OCI-LY7 (cell line): ENCODE data around the gene ASPRV1. TPM values are rescaled to one million over a fixed set of nuclear protein-coding genes. Genes with fewer than 3 reads are reported as not detected.

Source experiments
- BruUV-seq: library from RNA; stranded (reverse); fragments of 400-500 nt; replicated peaks from 2 replicates; lab custom pipeline; 2021; lab: Mats Ljungman, UMichigan
- CTCF ChIA-PET: fragments of 300-600 bp; sonication (Branson Sonifier 250); formaldehyde crosslinking; loops from one replicate; lab custom pipeline; 2022; ENCODE audit warnings: antibody characterized with exemption; ENCODE audit not compliant: unreplicated experiment; lab: Charles Lee
- POLR2A ChIA-PET: fragments of 300-600 bp; sonication (Branson Sonifier 250); formaldehyde crosslinking; loops from one replicate; lab custom pipeline; 2022; ENCODE audit warnings: antibody characterized with exemption; lab: Charles Lee
- DNase-seq: peaks from one replicate; pipeline ENCODE4 v3.0.0-alpha.2; 2015; ENCODE audit warnings: low spot score
- H2AFZ ChIP-seq: fragments of 200-600 bp; sonication (generic), shearing (Covaris generic); 2 replicates; pipeline ENCODE4 v1.6.1; 2014; ENCODE audit warnings: mild to moderate bottlenecking, antibody characterized with exemption, low read length, moderate library complexity
- H3K27ac ChIP-seq: fragments of 200-600 bp; sonication (generic); 2 replicates; pipeline ENCODE4 v1.5.1; 2014; ENCODE audit warnings: mixed run types, low read depth, mild to moderate bottlenecking, moderate library complexity, low read length, inconsistent platforms; ENCODE audit not compliant: poor library complexity, severe bottlenecking
- H3K36me3 ChIP-seq: fragments of 200-600 bp; sonication (generic); 2 replicates; pipeline ENCODE4 v1.6.1; 2014; ENCODE audit warnings: mild to moderate bottlenecking, antibody characterized with exemption, low read length, moderate library complexity, mixed read lengths; ENCODE audit not compliant: insufficient read depth
- H3K4me1 ChIP-seq: fragments of 200-600 bp; sonication (generic); 2 replicates; pipeline ENCODE4 v1.5.1; 2014; ENCODE audit warnings: mild to moderate bottlenecking, low read length; ENCODE audit not compliant: insufficient read depth, poor library complexity, severe bottlenecking
- H3K4me2 ChIP-seq: fragments of 200-600 bp; sonication (generic); 2 replicates; pipeline ENCODE4 v1.6.1; 2014; ENCODE audit warnings: mild to moderate bottlenecking, low read length
- H3K4me3 ChIP-seq: fragments of 200-600 bp; sonication (generic); 2 replicates; pipeline ENCODE4 v1.5.1; 2014; ENCODE audit warnings: mild to moderate bottlenecking, low read depth, low read length; ENCODE audit not compliant: poor library complexity, severe bottlenecking
- H3K79me2 ChIP-seq: fragments of 200-600 bp; sonication (generic); 2 replicates; pipeline ENCODE4 v1.6.1; 2016; ENCODE audit warnings: low read depth, mild to moderate bottlenecking, low read length, moderate library complexity, mixed read lengths; ENCODE audit not compliant: insufficient read depth
- H3K9me2 ChIP-seq: fragments of 200-600 bp; sonication (generic); 2 replicates; pipeline ENCODE4 v1.6.1; 2016; ENCODE audit warnings: mild to moderate bottlenecking, low read length, mixed read lengths; ENCODE audit not compliant: insufficient read depth
- H3K9me3 ChIP-seq: fragments of 200-600 bp; sonication (generic); 2 replicates; pipeline ENCODE4 v1.6.1; 2014; ENCODE audit warnings: mild to moderate bottlenecking, mixed run types, low read length, mixed read lengths
- H4K20me1 ChIP-seq: fragments of 200-600 bp; sonication (generic); 2 replicates; pipeline ENCODE4 v1.6.1; 2014; ENCODE audit warnings: mild to moderate bottlenecking, antibody characterized with exemption, low read length, moderate library complexity, mixed read lengths; ENCODE audit not compliant: insufficient read depth
- CTCF ChIP-seq: fragments of 200-600 bp; sonication (generic); conservative IDR thresholded peaks from 2 replicates; pipeline ENCODE4 v1.5.1; 2014; ENCODE audit warnings: mild to moderate bottlenecking, antibody characterized with exemption, low read length, moderate library complexity, mixed read lengths
- EZH2phosphoT487 ChIP-seq: fragments of 200-600 bp; sonication (generic); IDR thresholded peaks from 2 replicates; pipeline ENCODE4 v1.6.1; 2018; ENCODE audit warnings: low read depth, borderline replicate concordance, mild to moderate bottlenecking, mixed run types, antibody characterized with exemption, low read length, moderate library complexity, mixed read lengths
- intact Hi-C: fragments of 100-400 bp; cut with micrococcal nuclease; formaldehyde crosslinking; loops from one replicate; pipeline ENCODE4 v1.10.0; 2022; ENCODE audit not compliant: unreplicated experiment
- total RNA-seq, 2 experiments: library from RNA; depleted of rRNA in 1 of 2; stranded (reverse); fragments of >200 nt in 1 of 2; shearing (Covaris generic) in 1 of 2; gene quantifications; 2 replicates each; pipeline ENCODE4 v1.2.3, GENCODE V29; 2014 to 2022

The ASPRV1 gene
- total RNA-seq, 2 experiments from 2014 or later, result 1.3 to 1.4 TPM

- Histone ChIP-seq H4K20me1 (no peaks in the 10 kb centered on the region), H3K4me2 (no peak overlapping the region), H3K79me2 (no peaks in the 10 kb centered on the region), H3K4me1 (no peaks in the 10 kb centered on the region), H3K27ac (no peak overlapping the region), H3K9me2 (no peaks in the 10 kb centered on the region), H3K36me3 (no peaks in the 10 kb centered on the region), H2AFZ (no peak overlapping the region), H3K4me3 (no peak overlapping the region), H3K9me3 (no peaks in the 10 kb centered on the region)
- intact Hi-C loops, result no loop called here
- ChIA-PET POLR2A (interaction anchor here (0.7 kb wide), 1 partner anchor 250 kb away, joined by 3 read pairs; no protein-coding TSS in a partner anchor), CTCF (no interaction called here)
- DNase-seq, result no peak
- BruUV-seq, result no TSS peak
- no peak for TF ChIP-seq EZH2phosphoT487
Observed at GRCh38 chr2:69979902-69980807, 18.7 kb upstream of the ASPRV1 start.

GRCh38 chr2:69977906-69978482, 16.6 kb upstream of the ASPRV1 start:
- BruUV-seq, result no TSS peak
- H3K4me3 ChIP-seq, result no peak overlapping the region
- H3K79me2 ChIP-seq, result no peaks in the 10 kb centered on the region
- no peaks in the 10 kb centered on the region for H3K9me2 ChIP-seq
- intact Hi-C loops, result no loop called here
- H3K4me2 ChIP-seq, result no peak overlapping the region
- no peak for DNase-seq
- ChIA-PET POLR2A (no interaction called here), CTCF (no interaction called here)
- no peak overlapping the region for H2AFZ ChIP-seq
- no peak overlapping the region for H3K27ac ChIP-seq
- H4K20me1 ChIP-seq, result no peaks in the 10 kb centered on the region
- H3K9me3 ChIP-seq, result no peaks in the 10 kb centered on the region
- H3K36me3 ChIP-seq, result no peaks in the 10 kb centered on the region
- no peaks in the 10 kb centered on the region for H3K4me1 ChIP-seq
- TF ChIP-seq CTCF, result no peak

GRCh38 chr2:69977186-69977585, 15.8 kb upstream of the ASPRV1 start:
- Histone ChIP-seq H4K20me1 (no peaks in the 10 kb centered on the region), H3K36me3 (no peaks in the 10 kb centered on the region), H3K9me3 (no peaks in the 10 kb centered on the region), H2AFZ (no peak overlapping the region), H3K27ac (no peak overlapping the region), H3K4me3 (no peak overlapping the region), H3K4me2 (no peak overlapping the region), H3K4me1 (no peaks in the 10 kb centered on the region), H3K79me2 (no peaks in the 10 kb centered on the region), H3K9me2 (no peaks in the 10 kb centered on the region)
- no peak for DNase-seq
- ChIA-PET POLR2A (no interaction called here), CTCF (no interaction called here)
- intact Hi-C loops, result no loop called here
- no peak for TF ChIP-seq CTCF
- TF ChIP-seq EZH2phosphoT487, result no peak
- BruUV-seq, result no TSS peak
